ENCODE data around the gene CCDC174.

CCDC174 gene

DNA sequence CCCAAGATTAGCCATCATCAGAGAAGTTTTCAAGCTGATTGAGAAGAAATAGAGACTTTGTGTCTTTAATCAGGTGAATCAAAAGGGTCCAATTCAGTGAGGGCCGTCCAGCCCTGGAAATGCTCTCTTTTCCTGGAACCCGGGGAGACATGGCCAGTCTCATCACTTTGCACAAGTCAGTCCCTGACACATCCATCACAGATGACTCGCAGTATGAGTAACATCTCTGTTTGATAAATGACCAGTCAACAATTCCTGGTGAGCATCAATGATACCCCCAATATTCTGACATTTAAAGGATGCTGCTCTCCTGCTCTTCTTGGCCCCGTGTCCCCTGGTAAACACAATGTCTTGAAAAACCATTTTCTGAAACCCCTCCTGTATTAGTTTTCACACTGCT, 50.1 kb downstream of the CCDC174 start:
- DNase-seq (ENCODE audit: low read depth in 2 of 2) = no peak

DNA sequence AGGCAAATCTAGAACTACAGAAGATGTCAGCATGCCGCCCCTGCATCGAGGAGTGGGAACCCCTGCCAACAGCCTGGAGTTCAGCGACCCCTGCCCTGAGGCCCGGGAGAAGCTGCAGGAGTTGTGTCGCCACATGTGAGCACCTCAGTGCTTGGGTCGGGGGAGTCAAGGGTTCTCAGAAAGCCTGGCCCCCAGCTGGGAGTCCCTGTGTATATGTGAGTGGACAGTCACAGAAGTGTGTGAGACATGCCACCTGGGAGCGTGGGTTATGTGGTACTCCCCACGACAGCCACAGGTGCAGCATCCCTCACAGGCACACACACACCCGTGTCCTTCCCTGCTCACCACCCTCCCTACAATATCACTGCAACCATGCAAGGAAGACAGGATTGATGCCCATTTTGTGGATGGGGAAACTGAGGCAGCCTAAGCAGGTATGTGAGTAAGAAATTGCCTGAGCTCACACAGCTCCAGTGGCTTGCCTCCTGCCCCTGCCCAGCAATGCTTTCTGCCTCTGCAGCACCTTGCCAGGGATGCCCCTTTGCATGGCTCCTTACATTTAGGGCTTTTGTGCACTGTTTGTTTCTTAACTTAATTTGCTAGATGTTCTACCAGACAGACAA, 51.7 kb downstream of the CCDC174 start:
- DNase-seq (ENCODE audit: low read depth in 2 of 2) = no peak

DNA sequence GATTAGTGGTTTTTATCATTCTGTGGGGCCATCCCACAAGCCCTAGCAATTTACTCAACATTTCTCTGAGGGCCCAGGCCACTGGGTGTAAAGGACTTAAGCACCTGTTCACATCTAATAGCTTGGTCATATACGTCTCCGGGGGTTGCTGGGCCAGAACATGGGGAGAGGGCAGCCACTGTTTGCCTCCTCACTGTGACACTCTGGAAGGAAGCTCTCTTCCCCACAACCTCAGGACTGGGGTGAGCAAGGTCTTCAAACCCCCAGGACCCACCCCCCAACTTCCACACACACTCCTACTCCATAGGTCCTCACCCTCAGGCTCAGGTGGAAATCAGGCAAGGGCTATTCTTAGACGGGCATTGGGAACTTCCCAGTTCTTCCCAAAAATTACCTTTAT, 52.2 kb downstream of the CCDC174 start:
- no peak for DNase-seq (ENCODE audit: low read depth in 2 of 2)

DNA sequence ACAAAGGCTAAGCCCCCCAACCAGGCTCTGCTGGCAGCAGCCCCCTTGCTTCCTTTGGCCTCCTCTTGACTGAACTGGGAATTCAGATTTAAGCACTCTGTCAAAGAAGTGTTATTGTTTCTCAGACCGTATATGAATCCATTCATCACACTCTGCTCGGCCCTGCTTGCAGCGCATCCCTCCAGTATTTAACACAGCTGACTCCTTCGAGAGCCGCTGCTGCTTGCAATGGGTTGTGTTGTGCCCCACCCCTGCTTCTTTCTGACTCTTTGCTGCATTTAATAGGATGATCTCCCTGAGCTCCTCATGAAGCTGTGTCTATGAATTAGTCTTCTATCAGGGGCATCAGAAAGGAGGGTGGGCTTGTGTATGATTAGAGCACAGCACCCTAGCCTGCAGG, 54.5 kb downstream of the CCDC174 start:
- no peak for DNase-seq (ENCODE audit: low read depth in 2 of 2)

GRCh38 chr3:14716591-14716990, 65.0 kb downstream of the CCDC174 start:
- no peak for DNase-seq (ENCODE audit: low read depth in 2 of 2)

DNA sequence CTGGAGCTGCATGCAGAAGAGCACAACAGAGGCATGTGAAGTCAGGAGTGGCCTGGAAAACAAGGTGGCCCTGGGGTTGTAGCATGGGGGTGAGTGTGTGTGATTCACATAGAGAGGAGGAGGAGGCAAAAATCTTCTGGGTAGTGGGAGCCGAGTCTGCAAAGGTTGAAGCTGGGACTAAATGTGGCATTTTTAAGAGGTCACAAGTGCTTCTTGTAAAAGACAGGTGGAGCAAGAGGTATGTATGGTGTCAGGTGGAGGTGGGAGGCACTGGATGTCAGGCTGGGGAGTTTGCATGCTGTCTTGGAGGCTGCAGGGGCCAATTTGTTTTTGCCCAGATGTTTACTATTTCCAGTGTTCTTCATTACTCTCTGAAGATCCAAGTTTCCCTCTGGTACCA, 65.7 kb downstream of the CCDC174 start:
- no peak for DNase-seq (ENCODE audit: low read depth in 2 of 2)

DNA sequence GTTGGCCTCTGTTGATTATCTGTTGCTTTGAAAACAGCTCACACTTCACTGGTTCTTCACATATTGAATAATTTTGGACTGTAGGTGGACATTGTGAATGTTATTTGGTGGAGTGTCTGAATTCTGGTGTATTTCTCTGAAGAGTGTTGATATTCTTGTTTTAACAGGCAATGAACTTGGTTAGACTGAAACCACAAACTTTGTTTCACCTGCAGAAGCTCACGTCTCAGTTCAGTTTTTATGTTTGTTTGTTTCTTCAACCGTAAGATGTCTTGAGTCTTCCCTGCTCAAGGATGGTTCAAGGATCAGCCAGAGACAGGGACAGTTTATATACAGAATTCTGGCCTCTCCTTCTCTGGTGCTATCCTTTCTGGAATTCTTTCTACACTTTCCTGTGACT, 67.0 kb downstream of the CCDC174 start:
- no peak for DNase-seq (ENCODE audit: low read depth in 2 of 2)

DNA sequence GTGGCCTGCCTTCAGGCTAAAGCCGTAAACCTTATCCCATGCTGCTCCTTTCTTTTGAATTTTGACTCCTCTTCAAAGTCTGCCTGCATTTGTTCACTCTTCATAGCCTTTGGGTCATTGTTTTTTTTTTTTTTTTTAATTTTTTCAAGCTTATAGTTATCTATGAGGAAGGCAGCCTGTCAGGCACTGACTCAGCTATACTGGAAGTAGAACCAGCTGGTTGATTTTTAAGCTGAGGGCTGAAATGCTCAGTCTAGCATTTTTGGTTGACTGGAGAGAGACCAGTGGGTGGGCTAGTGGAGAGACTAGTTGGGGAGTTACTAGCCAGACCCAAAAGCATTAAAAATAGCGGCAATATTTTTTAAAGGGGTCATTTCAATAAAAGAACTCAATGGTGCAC, 67.4 kb downstream of the CCDC174 start:
- DNase-seq (ENCODE audit: low read depth in 2 of 2) = no peak

GRCh38 chr3:14721126-14721864, 69.7 kb downstream of the CCDC174 start:
- no peak for DNase-seq (ENCODE audit: low read depth in 2 of 2)
